H1 (cell line): ENCODE results near the gene IRGQ.

Experiments used
- ATF3 ChIP-seq: IDR thresholded peaks from 2 replicates; pipeline ENCODE4 v1.6.1; 2011; ENCODE audit warnings: low read depth, mild to moderate bottlenecking, low read length; ENCODE audit not compliant: insufficient read depth
- CTCF ChIP-seq, 3 experiments: IDR thresholded peaks; 1 replicate in 2 of 3; 2 replicates in 1 of 3; pipeline versions ENCODE4 v1.5.1 to v1.6.1; 2011; ENCODE audit warnings: low read length in 3 of 3, mild to moderate bottlenecking in 3 of 3, inconsistent platforms in 2 of 3, low read depth in 1 of 3, moderate library complexity in 1 of 3; ENCODE audit not compliant: insufficient read depth in 1 of 3; ENCODE audit errors: control extremely low read depth in 1 of 3
- EZH2 ChIP-seq: fragments of 200-600 bp; sonication (generic); IDR thresholded peaks from 2 replicates; pipeline ENCODE4 v1.7.1; 2012; ENCODE audit warnings: low read depth, mild to moderate bottlenecking, moderate library complexity, low read length, inconsistent platforms; ENCODE audit not compliant: severe bottlenecking
- JUN ChIP-seq: IDR thresholded peaks from 2 replicates; pipeline ENCODE4 v1.6.1; 2011; ENCODE audit warnings: low read depth, mild to moderate bottlenecking, improper control_type of control experiment, low read length

GRCh38 chr19:43631491-43631890 lies 35.6 kb upstream of the IRGQ start:
- TF ChIP-seq CTCF (IDR thresholded peaks at IDR 0.05; ENCODE audit: control extremely low read depth in 1 of 3, insufficient read depth in 1 of 3, low read depth in 1 of 3, low read length in 3 of 3) = no peak
- no peak for TF ChIP-seq EZH2
- no peak for TF ChIP-seq ATF3
- TF ChIP-seq JUN = no peak
